Astrocyte (in vitro differentiated cells and primary cell): ENCODE measurements around the gene STX17. TPM values are rescaled to one million over a fixed set of nuclear protein-coding genes. Genes with fewer than 3 reads are reported as not detected.

Source experiments
- DNase-seq: peaks from one replicate; pipeline ENCODE4 v3.0.0-alpha.2; 2010; ENCODE audit warnings: low read depth
- FAIRE-seq: peaks from 2 replicates; lab custom pipeline; 2011; peaks lifted over from hg19 to GRCh38; lab: Jason Lieb, UNC
- H2AFZ ChIP-seq: 2 replicates; pipeline ENCODE4 v1.6.0; 2012; ENCODE audit warnings: low read depth, low read length, inconsistent platforms
- H3K27ac ChIP-seq: 2 replicates; pipeline ENCODE4 v1.5.1; 2011; ENCODE audit warnings: low read depth, low read length, inconsistent platforms
- H3K27me3 ChIP-seq: 2 replicates; pipeline ENCODE4 v1.6.0; 2011; ENCODE audit warnings: low read length, inconsistent platforms; ENCODE audit not compliant: insufficient read depth
- H3K36me3 ChIP-seq: 2 replicates; pipeline ENCODE4 v1.5.1; 2011; ENCODE audit warnings: low read length, inconsistent platforms; ENCODE audit not compliant: insufficient read depth
- H3K4me1 ChIP-seq: 2 replicates; pipeline ENCODE4 v1.5.1; 2011; ENCODE audit warnings: low read length, inconsistent platforms; ENCODE audit not compliant: insufficient read depth
- H3K4me2 ChIP-seq: 2 replicates; pipeline ENCODE4 v1.6.0; 2012; ENCODE audit warnings: low read length, inconsistent platforms
- H3K4me3 ChIP-seq: 2 replicates; pipeline ENCODE4 v1.5.1; 2011; ENCODE audit warnings: low read depth, mild to moderate bottlenecking, low read length, inconsistent platforms; ENCODE audit not compliant: insufficient read depth
- H3K79me2 ChIP-seq: 2 replicates; pipeline ENCODE4 v1.6.0; 2012; ENCODE audit warnings: mild to moderate bottlenecking, low read length, inconsistent platforms; ENCODE audit not compliant: insufficient read depth
- H3K9ac ChIP-seq: 2 replicates; pipeline ENCODE4 v1.6.0; 2012; ENCODE audit warnings: mild to moderate bottlenecking, low read length, inconsistent platforms
- H3K9me3 ChIP-seq: 2 replicates; pipeline ENCODE4 v1.5.1; 2012; ENCODE audit warnings: low read depth, mild to moderate bottlenecking, low read length, inconsistent platforms; ENCODE audit not compliant: insufficient read depth
- H4K20me1 ChIP-seq: 2 replicates; pipeline ENCODE4 v1.6.0; 2012; ENCODE audit warnings: low read length, inconsistent platforms; ENCODE audit not compliant: insufficient read depth
- H3K27ac Mint-ChIP-seq: one replicate; pipeline ENCODE4 v1.8.0; 2021; ENCODE audit warnings: mild to moderate bottlenecking, mixed read lengths; ENCODE audit not compliant: unreplicated experiment
- H3K27me3 Mint-ChIP-seq: one replicate; pipeline ENCODE4 v1.8.0; 2021; ENCODE audit warnings: low read depth, mixed read lengths; ENCODE audit not compliant: unreplicated experiment
- H3K36me3 Mint-ChIP-seq: one replicate; pipeline ENCODE4 v1.8.0; 2021; ENCODE audit warnings: low read depth, mixed read lengths; ENCODE audit not compliant: unreplicated experiment
- H3K4me1 Mint-ChIP-seq: one replicate; pipeline ENCODE4 v1.8.0; 2021; ENCODE audit warnings: low read depth, mixed read lengths; ENCODE audit not compliant: unreplicated experiment
- H3K4me3 Mint-ChIP-seq: one replicate; pipeline ENCODE4 v1.8.0; 2021; ENCODE audit warnings: mild to moderate bottlenecking, moderate library complexity, mixed read lengths; ENCODE audit not compliant: unreplicated experiment
- H3K9me3 Mint-ChIP-seq: one replicate; pipeline ENCODE4 v1.8.0; 2021; ENCODE audit warnings: mild to moderate bottlenecking, mixed read lengths; ENCODE audit not compliant: unreplicated experiment
- CTCF ChIP-seq: IDR thresholded peaks from 2 replicates; pipeline ENCODE4 v1.5.1; 2011; ENCODE audit warnings: low read depth, mild to moderate bottlenecking, inconsistent platforms, low read length, moderate library complexity; ENCODE audit not compliant: insufficient read depth
- EZH2 ChIP-seq: IDR thresholded peaks from 2 replicates; pipeline ENCODE4 v1.6.1; 2012; ENCODE audit warnings: mild to moderate bottlenecking, low read length, inconsistent platforms; ENCODE audit not compliant: insufficient read depth
- total RNA-seq: library from RNA; stranded (reverse); gene quantifications from 2 replicates; pipeline ENCODE4 v1.2.1, GENCODE V29; 2021

Gene STX17
- total RNA-seq, 1 donor from 2014 or later, result 28.3 TPM

GRCh38 chr9:99873531-99873930, 32.9 kb upstream of the STX17 start:
- Mint-ChIP-seq H3K27ac (no peak overlapping the region), H3K9me3 (no peaks in the 10 kb centered on the region), H3K4me1 (peaks cover 33% of the 10 kb centered on the region), H3K4me3 (no peak overlapping the region), H3K36me3 (no peaks in the 10 kb centered on the region), H3K27me3 (no peaks in the 10 kb centered on the region)
- no peak overlapping the region for H2AFZ ChIP-seq
- peaks cover 11% of the 10 kb centered on the region for H3K27me3 ChIP-seq
- H3K4me3 ChIP-seq, result no peak overlapping the region
- peaks cover 14% of the 10 kb centered on the region for H3K4me1 ChIP-seq
- H3K9ac ChIP-seq, result no peak overlapping the region
- TF ChIP-seq CTCF (no peak), EZH2 (no peak)
- DNase-seq (peak; percentile 82), FAIRE-seq (peak; percentile 34)
- no peaks in the 10 kb centered on the region for H3K9me3 ChIP-seq
- no peaks in the 10 kb centered on the region for H3K79me2 ChIP-seq
- H3K36me3 ChIP-seq, result no peaks in the 10 kb centered on the region
- H4K20me1 ChIP-seq, result peaks cover 6% of the 10 kb centered on the region
- H3K27ac ChIP-seq, result peak overlapping the region; percentile 18
- peak overlapping the region; percentile 42 for H3K4me2 ChIP-seq

DNA sequence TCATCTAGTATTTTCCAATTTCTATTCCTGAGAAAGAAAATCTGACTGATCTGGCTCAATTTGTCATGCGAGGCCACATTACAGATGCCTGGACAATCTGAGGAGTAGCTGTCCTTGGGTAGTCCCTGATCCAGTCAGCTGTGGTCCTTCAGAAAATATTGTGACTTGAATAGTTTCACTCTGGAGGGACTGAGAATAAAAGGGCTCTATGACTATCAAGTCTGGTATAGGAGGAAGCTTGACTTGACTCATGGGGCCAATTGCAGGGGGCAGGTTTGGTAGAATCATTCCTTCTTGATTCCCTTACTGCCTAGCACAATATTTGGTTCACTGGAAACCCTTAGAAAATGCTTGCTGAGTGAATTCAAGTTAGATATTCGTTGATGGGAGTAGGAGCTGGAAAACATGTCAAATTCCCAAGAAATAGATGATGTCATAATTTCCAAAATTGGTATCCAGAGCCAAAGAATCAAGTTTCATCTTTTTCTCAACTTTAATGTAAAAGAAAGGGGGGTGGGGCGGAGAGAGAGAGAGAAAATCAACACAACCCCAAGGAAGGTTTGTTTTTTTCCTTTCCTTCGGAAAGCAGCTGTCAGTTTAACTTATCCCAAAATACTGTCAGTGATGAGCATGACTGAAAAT, 32.4 kb upstream of the STX17 start:
- Histone ChIP-seq H3K9ac (no peak overlapping the region), H4K20me1 (peaks cover 6% of the 10 kb centered on the region), H3K36me3 (no peaks in the 10 kb centered on the region), H3K4me2 (peak overlapping the region; percentile 42), H3K4me3 (no peak overlapping the region), H3K9me3 (no peaks in the 10 kb centered on the region), H2AFZ (no peak overlapping the region), H3K4me1 (peaks cover 14% of the 10 kb centered on the region), H3K27ac (no peak overlapping the region), H3K79me2 (no peaks in the 10 kb centered on the region), H3K27me3 (peaks cover 11% of the 10 kb centered on the region)
- Mint-ChIP-seq H3K27me3 (no peaks in the 10 kb centered on the region), H3K4me3 (no peak overlapping the region), H3K36me3 (no peaks in the 10 kb centered on the region), H3K27ac (no peak overlapping the region), H3K9me3 (no peaks in the 10 kb centered on the region), H3K4me1 (peaks cover 32% of the 10 kb centered on the region)
- no peak for DNase-seq
- TF ChIP-seq EZH2, result no peak
- no peak for TF ChIP-seq CTCF
- no peak for FAIRE-seq

GRCh38 chr9:99876190-99876589, 30.3 kb upstream of the STX17 start:
- Histone ChIP-seq H3K36me3 (no peaks in the 10 kb centered on the region), H3K79me2 (no peaks in the 10 kb centered on the region), H3K9me3 (no peaks in the 10 kb centered on the region), H3K4me1 (peaks cover 14% of the 10 kb centered on the region), H3K27ac (no peak overlapping the region), H3K4me2 (no peak overlapping the region), H3K27me3 (peaks cover 11% of the 10 kb centered on the region), H3K4me3 (no peak overlapping the region), H2AFZ (no peak overlapping the region), H3K9ac (no peak overlapping the region), H4K20me1 (peaks cover 6% of the 10 kb centered on the region)
- no peak overlapping the region for H3K4me3 Mint-ChIP-seq
- TF ChIP-seq EZH2 (no peak), CTCF (no peak)
- H3K36me3 Mint-ChIP-seq, result peaks cover 3% of the 10 kb centered on the region
- no peak overlapping the region for H3K27ac Mint-ChIP-seq
- peaks cover 23% of the 10 kb centered on the region for H3K4me1 Mint-ChIP-seq
- FAIRE-seq (no peak), DNase-seq (no peak)
- peaks cover under 1% of the 10 kb centered on the region for H3K9me3 Mint-ChIP-seq
- H3K27me3 Mint-ChIP-seq, result no peaks in the 10 kb centered on the region
